HG03196 (cell line): ENCODE measurements around the gene CEL.
"Not testable (repeated sequence)": the region's sequence is repeated elsewhere in the genome, so short reads cannot be mapped to it uniquely, and the experiment has no call there.

Source experiments
- ATAC-seq: cut with Tn5 transposase; IDR thresholded peaks from one replicate; pipeline ENCODE4 v1.9.1; 2021; ENCODE audit not compliant: unreplicated experiment

Gene CEL

DNA sequence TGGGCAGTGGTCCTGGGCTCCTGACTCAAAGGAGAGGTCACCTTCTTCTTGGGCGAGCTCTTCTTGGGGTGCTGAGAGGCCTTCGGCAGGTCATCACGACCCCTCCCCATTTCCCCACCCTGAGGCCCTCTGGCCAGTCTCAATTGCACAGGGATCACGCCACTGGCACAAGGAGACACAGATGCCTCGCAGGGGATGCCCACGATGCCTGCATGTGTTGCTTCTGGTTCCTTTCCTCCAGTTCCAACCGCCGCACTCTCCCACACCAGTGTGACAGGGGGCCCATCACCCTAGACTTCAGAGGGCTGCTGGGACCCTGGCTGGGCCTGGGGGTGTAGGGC, 1.3 kb downstream of the CEL start:
- ATAC-seq: no peak

DNA sequence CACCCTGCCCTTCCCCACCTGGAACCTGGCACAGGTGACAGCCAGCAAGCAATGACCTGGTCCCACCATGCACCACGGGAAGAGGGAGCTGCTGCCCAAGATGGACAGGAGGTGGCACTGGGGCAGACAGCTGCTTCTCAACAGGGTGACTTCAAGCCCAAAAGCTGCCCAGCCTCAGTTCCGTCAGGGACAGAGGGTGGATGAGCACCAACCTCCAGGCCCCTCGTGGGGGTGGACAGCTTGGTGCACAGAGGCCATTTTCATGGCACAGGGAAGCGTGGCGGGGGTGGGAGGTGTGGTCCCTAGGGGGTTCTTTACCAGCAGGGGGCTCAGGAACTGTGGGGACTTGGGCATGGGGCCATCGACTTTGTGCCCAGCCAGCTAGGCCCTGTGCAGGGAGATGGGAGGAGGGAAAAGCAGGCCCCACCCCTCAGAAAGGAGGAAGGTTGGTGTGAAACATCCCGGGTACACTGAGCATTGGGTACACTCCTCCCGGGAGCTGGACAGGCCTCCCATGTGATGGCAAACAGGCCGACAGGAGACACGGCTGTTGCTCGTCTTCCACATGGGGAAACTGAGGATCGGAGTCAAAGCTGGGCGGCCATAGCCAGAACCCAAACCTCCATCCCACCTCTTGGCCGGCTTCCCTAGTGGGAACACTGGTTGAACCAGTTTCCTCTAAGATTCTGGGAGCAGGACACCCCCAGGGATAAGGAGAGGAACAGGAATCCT, 1.9 kb downstream of the CEL start:
- no peak for ATAC-seq

DNA sequence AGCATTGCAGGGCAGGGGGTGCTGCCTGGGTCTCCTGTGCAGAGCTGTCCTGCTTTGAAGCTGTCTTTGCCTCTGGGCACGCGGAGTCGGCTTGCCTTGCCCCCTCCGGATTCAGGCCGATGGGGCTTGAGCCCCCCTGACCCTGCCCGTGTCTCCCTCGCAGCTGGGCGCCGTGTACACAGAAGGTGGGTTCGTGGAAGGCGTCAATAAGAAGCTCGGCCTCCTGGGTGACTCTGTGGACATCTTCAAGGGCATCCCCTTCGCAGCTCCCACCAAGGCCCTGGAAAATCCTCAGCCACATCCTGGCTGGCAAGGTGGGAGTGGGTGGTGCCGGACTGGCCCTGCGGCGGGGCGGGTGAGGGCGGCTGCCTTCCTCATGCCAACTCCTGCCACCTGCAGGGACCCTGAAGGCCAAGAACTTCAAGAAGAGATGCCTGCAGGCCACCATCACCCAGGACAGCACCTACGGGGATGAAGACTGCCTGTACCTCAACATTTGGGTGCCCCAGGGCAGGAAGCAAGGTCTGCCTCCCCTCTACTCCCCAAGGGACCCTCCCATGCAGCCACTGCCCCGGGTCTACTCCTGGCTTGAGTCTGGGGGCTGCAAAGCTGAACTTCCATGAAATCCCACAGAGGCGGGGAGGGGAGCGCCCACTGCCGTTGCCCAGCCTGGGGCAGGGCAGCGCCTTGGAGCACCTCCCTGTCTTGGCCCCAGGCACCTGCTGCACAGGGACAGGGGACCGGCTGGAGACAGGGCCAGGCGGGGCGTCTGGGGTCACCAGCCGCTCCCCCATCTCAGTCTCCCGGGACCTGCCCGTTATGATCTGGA, 2.7 kb downstream of the CEL start:
- ATAC-seq: no peak

DNA sequence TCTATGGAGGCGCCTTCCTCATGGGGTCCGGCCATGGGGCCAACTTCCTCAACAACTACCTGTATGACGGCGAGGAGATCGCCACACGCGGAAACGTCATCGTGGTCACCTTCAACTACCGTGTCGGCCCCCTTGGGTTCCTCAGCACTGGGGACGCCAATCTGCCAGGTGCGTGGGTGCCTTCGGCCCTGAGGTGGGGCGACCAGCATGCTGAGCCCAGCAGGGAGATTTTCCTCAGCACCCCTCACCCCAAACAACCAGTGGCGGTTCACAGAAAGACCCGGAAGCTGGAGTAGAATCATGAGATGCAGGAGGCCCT, 3.2 kb downstream of the CEL start:
- no peak for ATAC-seq

DNA sequence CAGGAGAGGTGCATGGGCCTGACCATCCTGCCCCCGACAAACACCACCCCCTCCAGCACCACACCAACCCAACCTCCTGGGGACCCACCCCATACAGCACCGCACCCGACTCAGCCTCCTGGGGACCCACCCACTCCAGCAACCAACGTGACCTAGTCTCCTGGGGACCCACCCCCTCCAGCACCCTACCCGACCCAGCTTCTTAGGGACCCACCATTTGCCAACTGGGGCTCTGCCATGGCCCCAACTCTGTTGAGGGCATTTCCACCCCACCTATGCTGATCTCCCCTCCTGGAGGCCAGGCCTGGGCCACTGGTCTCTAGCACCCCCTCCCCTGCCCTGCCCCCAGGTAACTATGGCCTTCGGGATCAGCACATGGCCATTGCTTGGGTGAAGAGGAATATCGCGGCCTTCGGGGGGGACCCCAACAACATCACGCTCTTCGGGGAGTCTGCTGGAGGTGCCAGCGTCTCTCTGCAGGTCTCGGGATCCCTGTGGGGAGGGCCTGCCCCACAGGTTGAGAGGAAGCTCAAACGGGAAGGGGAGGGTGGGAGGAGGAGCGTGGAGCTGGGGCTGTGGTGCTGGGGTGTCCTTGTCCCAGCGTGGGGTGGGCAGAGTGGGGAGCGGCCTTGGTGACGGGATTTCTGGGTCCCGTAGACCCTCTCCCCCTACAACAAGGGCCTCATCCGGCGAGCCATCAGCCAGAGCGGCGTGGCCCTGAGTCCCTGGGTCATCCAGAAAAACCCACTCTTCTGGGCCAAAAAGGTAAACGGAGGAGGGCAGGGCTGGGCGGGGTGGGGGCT, 4.6 kb downstream of the CEL start:
- no peak for ATAC-seq

DNA sequence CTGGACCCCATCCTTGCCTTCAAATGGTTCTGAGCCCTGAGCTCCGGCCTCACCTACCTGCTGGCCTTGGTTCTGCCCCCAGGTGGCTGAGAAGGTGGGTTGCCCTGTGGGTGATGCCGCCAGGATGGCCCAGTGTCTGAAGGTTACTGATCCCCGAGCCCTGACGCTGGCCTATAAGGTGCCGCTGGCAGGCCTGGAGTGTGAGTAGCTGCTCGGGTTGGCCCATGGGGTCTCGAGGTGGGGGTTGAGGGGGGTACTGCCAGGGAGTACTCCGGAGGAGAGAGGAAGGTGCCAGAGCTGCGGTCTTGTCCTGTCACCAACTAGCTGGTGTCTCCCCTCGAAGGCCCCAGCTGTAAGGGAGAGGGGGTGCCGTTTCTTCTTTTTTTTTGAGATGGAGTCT, 5.2 kb downstream of the CEL start:
- no peak for ATAC-seq

DNA sequence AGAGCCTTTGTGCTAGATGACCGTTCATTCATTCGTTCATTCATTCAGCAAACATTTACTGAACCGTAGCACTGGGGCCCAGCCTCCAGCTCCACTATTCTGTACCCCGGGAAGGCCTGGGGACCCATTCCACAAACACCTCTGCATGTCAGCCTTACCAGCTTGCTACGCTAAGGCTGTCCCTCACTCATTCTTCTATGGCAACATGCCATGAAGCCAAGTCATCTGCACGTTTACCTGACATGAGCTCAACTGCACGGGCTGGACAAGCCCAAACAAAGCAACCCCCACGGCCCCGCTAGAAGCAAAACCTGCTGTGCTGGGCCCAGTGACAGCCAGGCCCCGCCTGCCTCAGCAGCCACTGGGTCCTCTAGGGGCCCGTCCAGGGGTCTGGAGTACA, 6.0 kb downstream of the CEL start:
- no peak for ATAC-seq

DNA sequence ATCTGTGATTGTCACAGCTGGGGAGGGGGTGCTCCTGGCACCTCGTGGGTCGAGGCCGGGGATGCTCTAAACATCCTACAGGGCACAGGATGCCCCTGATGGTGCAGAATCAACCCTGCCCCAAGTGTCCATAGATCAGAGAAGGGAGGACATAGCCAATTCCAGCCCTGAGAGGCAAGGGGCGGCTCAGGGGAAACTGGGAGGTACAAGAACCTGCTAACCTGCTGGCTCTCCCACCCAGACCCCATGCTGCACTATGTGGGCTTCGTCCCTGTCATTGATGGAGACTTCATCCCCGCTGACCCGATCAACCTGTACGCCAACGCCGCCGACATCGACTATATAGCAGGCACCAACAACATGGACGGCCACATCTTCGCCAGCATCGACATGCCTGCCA, 6.7 kb downstream of the CEL start:
- not testable (repeated sequence) for ATAC-seq

DNA sequence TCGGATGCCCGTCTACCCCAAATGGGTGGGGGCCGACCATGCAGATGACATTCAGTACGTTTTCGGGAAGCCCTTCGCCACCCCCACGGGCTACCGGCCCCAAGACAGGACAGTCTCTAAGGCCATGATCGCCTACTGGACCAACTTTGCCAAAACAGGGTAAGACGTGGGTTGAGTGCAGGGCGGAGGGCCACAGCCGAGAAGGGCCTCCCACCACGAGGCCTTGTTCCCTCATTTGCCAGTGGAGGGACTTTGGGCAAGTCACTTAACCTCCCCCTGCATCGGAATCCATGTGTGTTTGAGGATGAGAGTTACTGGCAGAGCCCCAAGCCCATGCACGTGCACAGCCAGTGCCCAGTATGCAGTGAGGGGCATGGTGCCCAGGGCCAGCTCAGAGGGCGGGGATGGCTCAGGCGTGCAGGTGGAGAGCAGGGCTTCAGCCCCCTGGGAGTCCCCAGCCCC, 8.8 kb downstream of the CEL start:
- not testable (repeated sequence) for ATAC-seq

DNA sequence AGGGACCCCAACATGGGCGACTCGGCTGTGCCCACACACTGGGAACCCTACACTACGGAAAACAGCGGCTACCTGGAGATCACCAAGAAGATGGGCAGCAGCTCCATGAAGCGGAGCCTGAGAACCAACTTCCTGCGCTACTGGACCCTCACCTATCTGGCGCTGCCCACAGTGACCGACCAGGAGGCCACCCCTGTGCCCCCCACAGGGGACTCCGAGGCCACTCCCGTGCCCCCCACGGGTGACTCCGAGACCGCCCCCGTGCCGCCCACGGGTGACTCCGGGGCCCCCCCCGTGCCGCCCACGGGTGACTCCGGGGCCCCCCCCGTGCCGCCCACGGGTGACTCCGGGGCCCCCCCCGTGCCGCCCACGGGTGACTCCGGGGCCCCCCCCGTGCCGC, 9.2 kb downstream of the CEL start:
- not testable (repeated sequence) for ATAC-seq

DNA sequence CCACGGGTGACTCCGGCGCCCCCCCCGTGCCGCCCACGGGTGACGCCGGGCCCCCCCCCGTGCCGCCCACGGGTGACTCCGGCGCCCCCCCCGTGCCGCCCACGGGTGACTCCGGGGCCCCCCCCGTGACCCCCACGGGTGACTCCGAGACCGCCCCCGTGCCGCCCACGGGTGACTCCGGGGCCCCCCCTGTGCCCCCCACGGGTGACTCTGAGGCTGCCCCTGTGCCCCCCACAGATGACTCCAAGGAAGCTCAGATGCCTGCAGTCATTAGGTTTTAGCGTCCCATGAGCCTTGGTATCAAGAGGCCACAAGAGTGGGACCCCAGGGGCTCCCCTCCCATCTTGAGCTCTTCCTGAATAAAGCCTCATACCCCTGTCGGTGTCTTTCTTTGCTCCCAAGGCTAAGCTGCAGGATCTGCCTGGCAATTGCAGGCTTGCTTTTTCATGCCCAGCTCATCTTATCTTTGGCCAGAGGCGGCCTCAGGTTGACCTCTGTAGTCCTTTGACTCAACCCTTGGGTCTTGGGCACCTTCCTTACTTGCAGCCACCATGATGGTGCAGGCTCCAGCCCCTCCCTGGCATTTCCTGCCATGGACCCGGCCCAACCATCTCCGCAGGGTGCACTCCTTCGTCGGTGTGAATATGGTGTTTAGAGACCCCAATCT, 9.8 kb downstream of the CEL start:
- no peak for ATAC-seq

DNA sequence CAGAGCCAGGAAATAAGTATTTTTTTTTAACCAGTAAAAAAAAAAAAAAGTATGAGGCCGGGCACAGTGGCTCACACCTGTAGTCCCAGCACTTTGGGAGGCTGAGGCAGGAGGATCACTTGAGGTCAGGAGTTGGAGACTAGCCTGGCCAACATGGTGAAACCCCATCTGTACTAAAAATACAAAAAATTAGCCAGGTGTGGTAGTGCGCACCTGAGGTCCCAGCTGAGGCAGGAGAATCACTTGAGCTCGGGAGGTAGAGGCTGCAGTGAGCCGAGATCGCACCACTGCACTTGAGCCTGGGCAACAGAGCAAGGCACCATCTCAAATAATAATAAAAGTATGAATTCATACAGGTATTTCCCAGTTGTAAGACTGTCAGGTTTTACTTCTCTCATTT, 10.4 kb downstream of the CEL start:
- ATAC-seq: not testable (repeated sequence)

DNA sequence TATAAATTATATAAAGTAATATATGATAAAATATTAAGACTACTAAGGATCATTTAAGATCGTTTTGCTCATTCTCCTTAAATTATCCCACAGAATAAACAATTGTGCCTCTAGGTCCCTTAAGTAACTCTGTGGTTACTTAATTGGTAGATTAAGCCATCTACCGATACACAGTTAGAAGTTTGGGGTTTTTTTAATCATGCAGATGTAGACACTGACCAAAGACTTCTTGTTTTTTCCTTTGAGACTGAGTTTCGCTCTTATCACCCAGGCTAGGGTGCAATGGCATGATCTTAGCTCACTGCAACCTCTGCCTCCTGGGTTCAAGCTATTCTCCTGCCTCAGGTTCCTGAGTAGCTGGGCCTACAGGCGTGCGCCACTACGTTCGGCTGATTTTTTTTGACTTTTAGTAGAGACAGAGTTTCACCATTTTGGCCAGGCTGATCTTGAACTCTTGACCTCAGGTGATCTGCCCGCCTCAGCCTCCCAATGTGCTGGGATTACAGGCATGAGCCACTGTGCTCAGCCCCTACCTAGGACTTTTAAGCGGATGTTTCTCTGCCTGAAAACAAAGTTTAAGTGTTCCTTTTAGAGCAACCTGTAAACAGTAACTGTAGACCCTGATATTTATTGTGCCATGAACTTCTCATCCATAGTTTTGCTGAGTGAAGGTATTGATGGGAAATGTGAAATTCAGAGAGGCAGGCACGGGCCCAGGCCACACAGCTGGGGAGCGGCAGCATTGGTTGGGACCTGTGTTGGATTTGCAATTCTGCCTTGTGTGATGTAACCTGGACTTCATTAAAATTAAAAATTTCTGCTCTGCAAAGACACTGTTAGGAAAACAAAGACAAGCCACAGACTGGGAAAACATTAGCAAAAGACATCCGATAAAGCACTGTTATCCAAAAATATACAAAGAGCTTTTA, 11.6 kb downstream of the CEL start:
- no peak for ATAC-seq

DNA sequence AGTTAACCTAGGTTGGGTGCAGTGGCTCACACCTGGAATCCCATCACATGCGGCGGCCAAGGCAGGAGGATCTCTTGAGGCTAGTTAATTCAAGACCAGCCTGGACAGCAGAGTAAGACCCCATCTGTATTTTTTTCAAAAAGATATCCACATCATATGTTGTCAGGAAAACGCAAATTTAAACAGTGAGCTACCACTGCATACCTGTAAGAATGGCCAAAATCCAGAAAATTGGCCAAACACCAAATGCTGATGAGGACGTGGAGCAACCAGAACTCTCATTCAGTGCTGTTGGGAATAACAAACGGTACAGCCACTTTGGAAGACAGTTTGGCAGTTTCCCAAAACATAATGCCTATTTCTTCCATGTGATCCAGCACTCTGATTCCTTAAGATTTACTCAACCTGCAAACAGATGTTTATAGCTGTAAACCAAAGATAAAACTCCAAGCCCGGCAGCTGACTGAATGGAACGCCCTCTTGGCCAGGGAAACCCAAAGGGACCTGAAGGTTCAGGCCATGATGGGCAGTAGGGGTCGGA, 12.4 kb downstream of the CEL start:
- ATAC-seq: no peak

DNA sequence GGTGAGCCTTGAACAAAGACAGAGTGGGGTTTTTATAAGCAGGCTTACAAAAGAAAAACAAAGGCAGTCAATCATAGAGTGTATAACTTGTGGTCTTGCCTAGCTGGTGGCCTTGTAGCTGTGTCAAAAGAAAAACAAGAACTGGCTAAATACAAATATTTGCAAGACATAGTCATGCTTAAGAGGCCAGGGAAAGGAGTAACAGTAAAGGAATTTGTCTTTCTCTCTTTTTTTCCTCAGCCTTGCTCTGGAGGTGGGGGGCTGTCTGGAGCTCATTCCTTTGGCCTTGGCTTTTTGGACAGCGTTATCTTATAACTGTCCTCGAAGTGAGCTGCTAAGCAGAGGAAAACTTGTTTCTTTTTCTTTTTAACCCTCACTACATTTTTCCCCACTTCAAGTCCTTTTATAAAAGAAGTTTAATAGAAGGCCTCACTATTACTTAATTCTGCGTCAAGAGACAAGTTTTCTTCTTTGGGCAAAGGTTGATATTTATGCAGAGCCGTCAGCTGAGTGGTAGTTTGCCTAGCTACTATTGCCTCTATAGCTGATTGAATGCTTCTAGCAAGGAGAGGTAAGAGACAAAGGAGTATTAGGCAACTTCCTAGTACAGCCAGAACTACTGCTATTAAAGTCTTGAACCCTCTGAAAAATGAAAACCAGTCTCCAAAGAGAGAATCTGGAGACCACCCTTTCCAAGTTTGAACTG, 14.3 kb downstream of the CEL start:
- ATAC-seq: no peak

DNA sequence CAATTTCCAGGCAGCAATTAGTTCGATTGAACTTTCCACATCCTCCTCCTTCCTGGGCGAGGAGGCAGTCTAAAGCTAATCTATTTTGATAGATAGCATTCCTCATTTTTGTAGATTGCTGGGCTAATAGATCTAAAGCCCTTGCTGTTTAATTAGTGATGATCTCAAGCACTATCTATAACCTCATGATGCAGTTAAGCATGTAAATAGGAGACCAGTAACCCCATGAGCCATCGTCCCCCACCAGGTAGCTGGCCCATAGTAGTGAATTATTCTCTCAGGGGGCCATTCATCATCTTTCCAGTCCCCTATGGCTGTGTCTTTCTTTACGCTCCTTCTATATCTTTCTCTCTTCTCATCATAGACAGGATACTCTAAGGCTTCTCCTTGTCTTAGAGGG, 14.9 kb downstream of the CEL start:
- ATAC-seq: no peak

DNA sequence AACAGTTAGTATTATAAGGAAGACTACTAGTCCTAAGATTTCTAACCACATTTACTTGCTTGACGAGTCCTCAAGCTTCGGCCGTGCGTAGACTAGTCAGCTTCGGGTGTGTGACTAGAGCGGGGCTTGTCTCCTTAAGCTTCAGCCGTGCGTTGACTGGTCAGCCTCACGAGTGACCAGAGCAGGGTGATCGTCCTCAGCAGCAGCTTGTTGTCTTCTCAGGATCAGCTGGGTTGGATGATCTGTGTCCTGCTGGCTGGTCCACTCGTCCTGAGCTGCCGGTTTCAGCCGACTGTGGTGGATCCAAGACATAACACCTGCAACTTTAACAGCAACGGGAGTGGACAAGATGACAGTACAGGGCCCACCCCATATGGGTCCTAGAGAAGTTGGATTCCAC, 16.7 kb downstream of the CEL start:
- no peak for ATAC-seq

DNA sequence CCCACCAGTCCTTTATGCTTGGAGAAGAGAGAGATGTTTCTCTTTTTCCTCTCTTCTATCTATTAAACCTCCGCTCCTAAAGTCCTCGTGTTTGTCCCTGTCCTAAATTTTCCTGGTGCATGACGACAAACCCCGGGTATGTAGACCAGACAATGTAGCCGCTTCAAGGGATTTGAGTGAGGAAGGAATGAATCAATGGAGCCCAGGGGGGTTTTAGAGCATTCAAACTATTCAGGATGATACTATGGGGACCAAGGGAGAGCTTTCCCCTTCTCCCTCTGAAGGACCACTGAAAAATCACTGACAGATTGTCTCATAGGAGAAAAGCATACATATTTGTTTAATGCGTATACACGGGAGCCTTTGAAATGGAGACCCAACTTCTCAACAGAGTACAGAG, 18.4 kb downstream of the CEL start:
- no peak for ATAC-seq
